ENCODE measurements around the gene KCNIP1. TPM values are rescaled to one million over a fixed set of nuclear protein-coding genes. Genes with fewer than 3 reads are reported as not detected.

The KCNIP1 gene
- not detected in 5 replicates for total RNA-seq (2022; extraction: Qiagen RNA extraction)

DNA sequence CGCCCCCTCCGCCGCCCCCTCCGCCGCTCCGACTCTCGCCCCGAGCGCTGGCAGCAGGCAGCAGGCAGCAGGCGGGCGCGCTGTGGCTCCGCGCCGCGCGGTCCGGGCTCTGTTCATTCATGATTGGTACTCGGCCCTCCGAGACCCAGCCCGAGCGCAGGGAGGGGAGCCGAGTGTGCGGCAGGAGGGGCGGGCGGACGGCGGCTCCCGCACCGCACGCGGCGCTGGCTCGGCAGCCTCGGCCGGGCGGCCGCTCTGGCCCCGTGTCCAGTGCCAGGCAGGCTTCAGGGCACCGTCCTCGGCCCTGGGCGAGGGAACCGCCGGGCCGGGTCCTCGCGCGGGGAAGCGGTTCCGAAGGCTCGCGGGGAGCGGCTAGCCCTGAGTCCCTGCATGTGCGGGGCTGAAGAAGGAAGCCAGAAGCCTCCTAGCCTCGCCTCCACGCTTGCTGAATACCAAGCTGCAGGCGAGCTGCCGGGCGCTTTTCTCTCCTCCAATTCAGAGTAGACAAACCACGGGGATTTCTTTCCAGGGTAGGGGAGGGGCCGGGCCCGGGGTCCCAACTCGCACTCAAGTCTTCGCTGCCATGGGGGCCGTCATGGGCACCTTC is at the start of gene KCNIP1:
Gene KCNIP1 (plus strand): TSS at position 31 of the 607 bp plus-strand sequence.

DNA sequence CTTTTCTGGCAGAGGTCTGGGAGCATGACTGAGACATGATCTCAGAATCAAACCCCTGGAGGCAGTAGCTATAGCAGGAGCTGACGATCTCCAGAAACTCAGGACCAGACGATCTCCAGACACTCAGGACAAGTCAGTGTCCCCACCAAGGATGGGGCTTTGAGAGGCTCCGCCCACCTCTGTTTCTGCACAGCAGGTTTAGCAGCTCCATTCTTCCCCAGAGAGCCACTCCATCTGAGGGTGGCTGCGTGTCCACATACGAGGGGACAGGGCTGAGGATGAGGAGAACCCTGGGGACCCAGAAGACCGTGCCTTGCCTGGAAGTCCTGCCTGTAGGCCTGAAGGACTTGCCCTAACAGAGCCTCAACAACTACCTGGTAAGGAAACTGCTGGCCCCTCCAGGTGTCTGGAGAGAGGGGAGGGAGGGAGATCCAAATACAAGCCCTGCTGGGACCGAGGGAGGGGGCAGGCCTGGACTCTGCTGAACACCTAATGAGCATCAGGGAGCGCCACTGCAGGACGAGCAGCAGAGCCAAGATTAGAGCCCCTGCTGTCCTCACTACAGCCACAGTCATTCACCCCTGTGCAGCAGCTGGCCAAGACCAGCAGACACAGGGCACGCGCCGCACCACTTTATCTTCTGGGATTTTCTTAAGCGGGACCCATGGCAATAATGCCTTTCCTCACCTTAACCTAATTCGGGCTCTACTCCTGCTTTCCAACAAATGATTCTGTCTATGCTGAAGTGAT is 279.9 kb downstream of the KCNIP1 start, which contains the start of gene GABRP:
Gene GABRP (plus strand): TSS at position 228 of the 750 bp plus-strand sequence. CDS start 4,891 bp downstream, outside the sequence.

Other genes starting within 250 kb of the KCNIP1 start
- not detected in 5 replicates for gene LCP2, start 206.2 kb upstream of the KCNIP1 start, total RNA-seq (2022; extraction: Qiagen RNA extraction)
- not detected in 5 replicates for gene KCNMB1, start 114.7 kb upstream of the KCNIP1 start, total RNA-seq (2022; extraction: Qiagen RNA extraction)

All from A549 treated with Mapracorat at 1 μM for 4 hours (cell line).